Lung (tissue), 12 donors: ENCODE data around the gene RBM38. TPM values are rescaled to one million over a fixed set of nuclear protein-coding genes. Genes with fewer than 3 reads are reported as not detected.
"Not testable (repeated sequence)": the region's sequence is repeated elsewhere in the genome, so short reads cannot be mapped to it uniquely, and the experiment has no call there.

Experiments used
- ATAC-seq: fragments of 200-7000 bp; cut with Tn5 transposase; one replicate; pipeline ENCODE4 v1.9.1; 2020; ENCODE audit warnings: moderate number of reproducible peaks; ENCODE audit not compliant: insufficient read depth, low FRiP score
- DNase-seq, 3 donors: peaks; one replicate each; pipeline ENCODE4 v3.0.0-alpha.2; 2013 to 2017
- H3K27ac ChIP-seq, 2 donors: one replicate each; pipeline ENCODE4 v1.5.1; 2013; ENCODE audit warnings: mild to moderate bottlenecking in 2 of 2, moderate library complexity in 2 of 2, control low read depth in 1 of 2, inconsistent platforms in 1 of 2, low read depth in 1 of 2, low read length in 1 of 2
- H3K27me3 ChIP-seq, 3 donors: one replicate each; pipeline ENCODE4 v1.5.1; 2013; ENCODE audit warnings: low read length in 2 of 3; ENCODE audit not compliant: control insufficient read depth in 3 of 3, insufficient read depth in 3 of 3
- H3K36me3 ChIP-seq, 4 donors: one replicate each; pipeline ENCODE4 v1.5.1; 2013; ENCODE audit warnings: low read length in 4 of 4, mild to moderate bottlenecking in 1 of 4, moderate library complexity in 1 of 4; ENCODE audit not compliant: control insufficient read depth in 4 of 4, insufficient read depth in 4 of 4
- H3K4me1 ChIP-seq, 5 donors: one replicate each; pipeline ENCODE4 v1.5.1; 2013; ENCODE audit warnings: low read length in 5 of 5, mild to moderate bottlenecking in 2 of 5, moderate library complexity in 1 of 5; ENCODE audit not compliant: control insufficient read depth in 5 of 5, insufficient read depth in 5 of 5
- H3K4me3 ChIP-seq: one replicate; pipeline ENCODE4 v1.5.1; 2013; ENCODE audit warnings: mild to moderate bottlenecking, control low read depth, moderate library complexity
- H3K9ac ChIP-seq, 2 donors: one replicate each; pipeline ENCODE4 v1.5.1; 2013; ENCODE audit warnings: low read length in 2 of 2, control low read depth in 1 of 2; ENCODE audit not compliant: insufficient read depth in 1 of 2
- H3K9me3 ChIP-seq, 4 donors: one replicate each; pipeline ENCODE4 v1.5.1; 2013; ENCODE audit warnings: low read length in 3 of 4, mild to moderate bottlenecking in 1 of 4, moderate library complexity in 1 of 4; ENCODE audit not compliant: control insufficient read depth in 4 of 4, insufficient read depth in 3 of 4
- WGBS, 2 donors: extraction: QIAGEN DNeasy Blood & Tissue Kit; methylation state at CpG; one replicate each; pipeline ENCODE4 v1.1.7; 2013; 5-methylcytosine and 5-hydroxymethylcytosine counted together
- polyA plus RNA-seq, 2 donors: library from polyadenylated mRNA; stranded (reverse); fragments of 200-250 nt; gene quantifications; one replicate each; pipeline ENCODE4 v1.2.1, GENCODE V29; 2013
- total RNA-seq, 2 donors: library from RNA; depleted of rRNA in 1 of 2; stranded (reverse); fragments of >200 nt in 1 of 2; gene quantifications; one replicate each; pipeline ENCODE4 v1.2.1, GENCODE V29; 2014 to 2021
- TF ChIP-seq, protein P1 (sequence below): IDR thresholded peaks from 2 replicates; pipeline ENCODE4 v1.5.1; 2012; ENCODE audit warnings: mild to moderate bottlenecking; ENCODE audit errors: control extremely low read depth, extremely low read depth
- donor health status: control.
- donor health status: control.
- donor health status: Bipolar disorder and iron deficiency.
- donor health status: healthy.
- donor health status: DM: yes; HTN: yes; CAD: no.

RBM38 gene
- total and polyA plus RNA-seq, 4 donors, result 23.1 to 38.6 (median 30.9) TPM

- no peaks in the 10 kb centered on the region for H3K27me3 ChIP-seq
- H3K9ac ChIP-seq, result no peak overlapping the region
- WGBS, 2 donors, result 80 to 81% methylated on average over 21 of the region's 21 CpGs
- H3K4me3 ChIP-seq, result no peak overlapping the region
- DNase-seq (no peak), ATAC-seq (no peak)
- peaks cover 0 to 4% (median 2%) of the 10 kb centered on the region in 5 donors for H3K4me1 ChIP-seq
- H3K9me3 ChIP-seq, result no peaks in the 10 kb centered on the region
- no peaks in the 10 kb centered on the region for H3K36me3 ChIP-seq
- TF ChIP-seq, protein P1, sequence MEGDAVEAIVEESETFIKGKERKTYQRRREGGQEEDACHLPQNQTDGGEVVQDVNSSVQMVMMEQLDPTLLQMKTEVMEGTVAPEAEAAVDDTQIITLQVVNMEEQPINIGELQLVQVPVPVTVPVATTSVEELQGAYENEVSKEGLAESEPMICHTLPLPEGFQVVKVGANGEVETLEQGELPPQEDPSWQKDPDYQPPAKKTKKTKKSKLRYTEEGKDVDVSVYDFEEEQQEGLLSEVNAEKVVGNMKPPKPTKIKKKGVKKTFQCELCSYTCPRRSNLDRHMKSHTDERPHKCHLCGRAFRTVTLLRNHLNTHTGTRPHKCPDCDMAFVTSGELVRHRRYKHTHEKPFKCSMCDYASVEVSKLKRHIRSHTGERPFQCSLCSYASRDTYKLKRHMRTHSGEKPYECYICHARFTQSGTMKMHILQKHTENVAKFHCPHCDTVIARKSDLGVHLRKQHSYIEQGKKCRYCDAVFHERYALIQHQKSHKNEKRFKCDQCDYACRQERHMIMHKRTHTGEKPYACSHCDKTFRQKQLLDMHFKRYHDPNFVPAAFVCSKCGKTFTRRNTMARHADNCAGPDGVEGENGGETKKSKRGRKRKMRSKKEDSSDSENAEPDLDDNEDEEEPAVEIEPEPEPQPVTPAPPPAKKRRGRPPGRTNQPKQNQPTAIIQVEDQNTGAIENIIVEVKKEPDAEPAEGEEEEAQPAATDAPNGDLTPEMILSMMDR, result no peak
- H3K27ac ChIP-seq, result no peak overlapping the region
Measured at GRCh38 chr20:57428324-57429158, 37.3 kb downstream of the RBM38 start.

DNA sequence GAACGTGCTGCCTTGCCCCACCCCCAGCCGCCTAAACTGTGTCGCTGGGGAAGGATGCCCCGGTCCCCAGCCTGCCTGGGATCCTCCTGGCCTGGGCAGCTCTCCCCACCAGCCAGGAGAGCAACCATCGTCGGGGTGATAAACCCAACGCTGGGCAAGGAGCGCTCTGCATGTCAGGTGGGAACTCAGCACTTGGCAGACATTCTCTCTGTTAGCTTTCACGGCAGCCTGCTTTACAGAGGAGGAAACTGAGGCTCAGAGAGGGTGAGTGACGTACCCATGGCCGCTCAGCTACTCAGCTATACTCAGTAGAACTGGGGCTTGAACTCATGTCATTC, 37.9 kb downstream of the RBM38 start:
- 90 to 93% methylated on average over 11 of the region's 11 CpGs for WGBS, 2 donors
- Histone ChIP-seq H3K4me3 (no peak overlapping the region), H3K27me3 (no peaks in the 10 kb centered on the region), H3K9me3 (no peaks in the 10 kb centered on the region), H3K36me3 (no peaks in the 10 kb centered on the region), H3K4me1 (peaks cover 0 to 10% (median 2%) of the 10 kb centered on the region in 5 donors), H3K9ac (no peak overlapping the region), H3K27ac (no peak overlapping the region)
- DNase-seq (no peak), ATAC-seq (no peak)
- TF ChIP-seq, protein P1, result no peak

GRCh38 chr20:57429580-57430200, 38.5 kb downstream of the RBM38 start:
- Histone ChIP-seq H3K27me3 (no peaks in the 10 kb centered on the region), H3K36me3 (no peaks in the 10 kb centered on the region), H3K9me3 (no peaks in the 10 kb centered on the region), H3K4me1 (peaks cover 0 to 12% (median 2%) of the 10 kb centered on the region in 5 donors), H3K27ac (no peak overlapping the region), H3K4me3 (no peak overlapping the region), H3K9ac (no peak overlapping the region)
- TF ChIP-seq, protein P1, result no peak
- 66 to 73% methylated on average over 7 of the region's 7 CpGs for WGBS, 2 donors
- ATAC-seq (no peak), DNase-seq (no peak)

DNA sequence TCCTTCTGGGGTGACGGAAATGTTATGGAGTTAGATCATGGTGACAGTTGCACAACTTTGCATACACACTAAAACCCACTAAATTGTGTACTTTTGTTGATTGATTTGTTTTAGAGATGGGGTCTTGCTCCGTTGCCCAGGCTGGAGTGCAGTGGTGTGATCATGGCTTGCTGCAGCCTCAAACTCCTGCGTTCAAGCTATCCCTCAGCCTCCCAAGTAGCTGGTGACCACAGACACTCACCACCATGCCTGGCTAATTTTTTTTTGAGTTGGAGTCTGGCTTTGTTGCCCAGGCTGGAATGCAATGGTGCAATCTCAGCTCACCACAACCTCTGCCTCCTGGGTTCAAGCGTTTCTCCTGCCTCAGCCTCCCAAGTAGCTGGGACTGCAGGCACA, 39.0 kb downstream of the RBM38 start:
- not testable (repeated sequence) for DNase-seq, ATAC-seq

More for the DNA sequence above, 39.0 kb downstream of the RBM38 start:
- H3K36me3 ChIP-seq, H3K27me3 ChIP-seq, H3K9ac ChIP-seq, H3K27ac ChIP-seq, H3K9me3 ChIP-seq, H3K4me3 ChIP-seq: not testable (repeated sequence)
- 70 to 85% methylated on average over 4 of the region's 4 CpGs for WGBS, 2 donors
- peaks cover 0 to 12% (median 2%) of the 10 kb centered on the region in 5 donors for H3K4me1 ChIP-seq
